ENCODE measurements around the gene ERVMER34-1. TPM values are rescaled to one million over a fixed set of nuclear protein-coding genes. Genes with fewer than 3 reads are reported as not detected.

ERVMER34-1 gene
- total RNA-seq, 1 donor from 2014 or later = 1.0 TPM

DNA sequence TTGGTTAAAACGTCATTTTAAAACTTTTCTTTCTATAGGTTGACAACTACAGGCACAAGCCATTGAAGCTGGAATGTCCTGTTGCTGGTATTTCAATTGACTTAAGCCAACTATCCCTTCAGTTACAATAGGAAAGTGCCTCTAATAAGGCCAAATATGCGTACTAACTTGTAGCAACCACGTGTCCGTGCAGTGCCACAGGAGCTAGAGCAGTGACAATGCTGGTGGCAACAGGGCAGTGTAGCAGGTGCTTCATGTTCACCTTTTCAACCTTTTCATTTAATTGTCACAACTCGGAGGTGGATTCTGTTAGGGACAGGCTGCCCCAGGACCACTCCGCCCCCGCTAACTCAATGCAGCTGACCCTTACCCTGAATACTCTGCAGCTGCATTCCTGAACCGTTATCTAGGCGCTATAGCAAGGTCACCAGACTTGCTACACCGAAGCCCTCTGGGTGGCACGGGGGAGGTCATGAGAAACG lies 37.7 kb downstream of the ERVMER34-1 start:
- H3K36me3 ChIP-seq = peaks cover 30% of the 10 kb centered on the region
- H3K4me3 ChIP-seq = peak overlapping the region; percentile 78
- ATAC-seq = no peak
- H3K9me3 ChIP-seq = no peaks in the 10 kb centered on the region
- no peaks in the 10 kb centered on the region for H3K27me3 ChIP-seq
- TF ChIP-seq, protein P1, sequence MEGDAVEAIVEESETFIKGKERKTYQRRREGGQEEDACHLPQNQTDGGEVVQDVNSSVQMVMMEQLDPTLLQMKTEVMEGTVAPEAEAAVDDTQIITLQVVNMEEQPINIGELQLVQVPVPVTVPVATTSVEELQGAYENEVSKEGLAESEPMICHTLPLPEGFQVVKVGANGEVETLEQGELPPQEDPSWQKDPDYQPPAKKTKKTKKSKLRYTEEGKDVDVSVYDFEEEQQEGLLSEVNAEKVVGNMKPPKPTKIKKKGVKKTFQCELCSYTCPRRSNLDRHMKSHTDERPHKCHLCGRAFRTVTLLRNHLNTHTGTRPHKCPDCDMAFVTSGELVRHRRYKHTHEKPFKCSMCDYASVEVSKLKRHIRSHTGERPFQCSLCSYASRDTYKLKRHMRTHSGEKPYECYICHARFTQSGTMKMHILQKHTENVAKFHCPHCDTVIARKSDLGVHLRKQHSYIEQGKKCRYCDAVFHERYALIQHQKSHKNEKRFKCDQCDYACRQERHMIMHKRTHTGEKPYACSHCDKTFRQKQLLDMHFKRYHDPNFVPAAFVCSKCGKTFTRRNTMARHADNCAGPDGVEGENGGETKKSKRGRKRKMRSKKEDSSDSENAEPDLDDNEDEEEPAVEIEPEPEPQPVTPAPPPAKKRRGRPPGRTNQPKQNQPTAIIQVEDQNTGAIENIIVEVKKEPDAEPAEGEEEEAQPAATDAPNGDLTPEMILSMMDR (IDR thresholded peaks at IDR 0.05) = no peak
- intact Hi-C loops (cut with DNase I) = no loop called here
- no peak for DNase-seq
- peaks cover 21% of the 10 kb centered on the region for H3K4me1 ChIP-seq
- H3K27ac ChIP-seq = no peak overlapping the region

GRCh38 chr4:52712251-52713130 lies 38.7 kb downstream of the ERVMER34-1 start:
- TF ChIP-seq, protein P1 (IDR thresholded peaks at IDR 0.05) = no peak
- H3K4me3 ChIP-seq = peak overlapping the region; percentile 78
- intact Hi-C loops (cut with DNase I) = no loop called here
- H3K36me3 ChIP-seq = peaks cover 30% of the 10 kb centered on the region
- DNase-seq = peak; percentile 99
- ATAC-seq = peak; percentile 99
- no peaks in the 10 kb centered on the region for H3K27me3 ChIP-seq
- H3K27ac ChIP-seq = peak overlapping the region; percentile 95
- H3K9me3 ChIP-seq = no peaks in the 10 kb centered on the region
- peaks cover 21% of the 10 kb centered on the region for H3K4me1 ChIP-seq

DNA sequence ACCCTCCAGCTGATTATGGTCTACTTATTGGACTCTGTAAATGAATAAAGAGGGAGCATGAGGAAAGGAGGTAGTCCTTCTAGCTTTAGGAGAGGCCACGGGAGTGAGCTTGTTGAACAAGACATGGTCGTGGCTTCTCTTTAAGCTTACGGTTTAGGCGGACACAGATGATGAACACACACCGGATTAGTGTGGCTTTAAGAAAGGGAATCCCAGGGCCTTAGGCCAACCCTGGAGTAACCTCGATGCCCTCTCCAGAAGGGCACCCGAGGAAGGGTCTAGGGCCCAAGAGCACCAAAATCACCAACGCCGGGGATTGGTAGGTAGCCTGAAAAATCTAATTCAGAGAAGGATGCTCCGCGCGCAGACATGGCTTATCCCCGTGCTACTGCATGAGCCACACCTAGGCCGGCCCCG lies 39.4 kb downstream of the ERVMER34-1 start:
- Histone ChIP-seq H3K4me3 (peak overlapping the region; percentile 78), H3K9me3 (no peaks in the 10 kb centered on the region), H3K27ac (peak overlapping the region; percentile 58), H3K36me3 (peaks cover 24% of the 10 kb centered on the region), H3K4me1 (peaks cover 21% of the 10 kb centered on the region), H3K27me3 (no peaks in the 10 kb centered on the region)
- intact Hi-C loops (cut with DNase I) = no loop called here
- DNase-seq (no peak), ATAC-seq (no peak)
- TF ChIP-seq, protein P1 (IDR thresholded peaks at IDR 0.05) = no peak

DNA sequence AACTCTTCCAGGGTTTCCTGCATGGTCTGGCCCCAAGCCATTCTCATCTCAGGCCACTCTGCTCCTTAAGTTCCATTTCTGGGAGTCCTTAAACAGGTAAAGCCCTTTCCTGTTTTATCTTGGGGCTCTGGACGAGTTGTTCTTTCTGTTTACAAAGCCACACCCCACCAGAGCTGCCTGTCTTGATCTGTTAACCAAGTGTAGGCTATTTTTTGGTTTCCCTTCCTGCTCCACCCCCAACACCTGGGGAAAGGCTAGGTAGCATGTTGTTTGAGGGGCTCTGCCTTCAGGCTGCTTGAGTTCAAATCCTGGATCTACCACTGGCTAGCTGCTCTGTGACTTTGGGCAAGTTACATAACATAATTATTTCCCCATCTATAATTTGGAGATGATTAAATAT lies 40.0 kb downstream of the ERVMER34-1 start:
- H3K4me3 ChIP-seq = no peak overlapping the region
- intact Hi-C loops (cut with DNase I) = no loop called here
- no peak for ATAC-seq
- peak overlapping the region; percentile 58 for H3K27ac ChIP-seq
- H3K9me3 ChIP-seq = no peaks in the 10 kb centered on the region
- peaks cover 21% of the 10 kb centered on the region for H3K4me1 ChIP-seq
- peaks cover 18% of the 10 kb centered on the region for H3K36me3 ChIP-seq
- DNase-seq = no peak
- TF ChIP-seq, protein P1 (IDR thresholded peaks at IDR 0.05) = no peak
- H3K27me3 ChIP-seq = no peaks in the 10 kb centered on the region

DNA sequence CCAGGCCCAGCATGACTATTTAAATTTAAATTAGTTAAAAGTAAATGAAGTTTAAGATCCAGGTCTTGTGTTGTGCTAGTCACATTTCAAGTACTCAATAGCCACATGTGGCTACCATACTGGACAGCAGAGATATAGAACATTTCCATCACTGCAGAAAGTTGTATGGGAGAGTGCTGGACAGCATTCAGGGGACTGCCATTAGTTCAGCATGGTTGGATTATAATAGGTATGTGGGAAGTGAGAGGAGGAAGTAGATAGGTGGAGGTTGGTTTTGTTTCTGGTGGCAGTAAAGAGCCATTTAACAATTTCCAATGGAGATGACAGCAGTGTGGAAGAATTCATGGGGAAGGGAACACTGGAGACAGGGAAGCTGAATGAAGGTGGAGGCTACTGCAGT lies 42.1 kb downstream of the ERVMER34-1 start:
- TF ChIP-seq, protein P1 (IDR thresholded peaks at IDR 0.05) = no peak
- Histone ChIP-seq H3K27ac (no peak overlapping the region), H3K4me1 (peaks cover 11% of the 10 kb centered on the region), H3K27me3 (no peaks in the 10 kb centered on the region), H3K4me3 (no peak overlapping the region), H3K9me3 (no peaks in the 10 kb centered on the region), H3K36me3 (peaks cover 4% of the 10 kb centered on the region)
- ATAC-seq (no peak), DNase-seq (no peak)
- intact Hi-C loops (cut with DNase I) = no loop called here

Measured in upper lobe of right lung (tissue), 1 donor.